H4 (cell line): ENCODE data around the gene SYNE1. TPM values are rescaled to one million over a fixed set of nuclear protein-coding genes. Genes with fewer than 3 reads are reported as not detected.

Experiments used
- DNase-seq: peaks from one replicate; pipeline ENCODE4 v3.0.0-alpha.2; 2015; ENCODE audit warnings: low spot score
- total RNA-seq: library from RNA; depleted of rRNA; stranded (reverse); fragments of >200 nt; shearing (Covaris generic); gene quantifications from 2 replicates; pipeline ENCODE4 v1.2.3, GENCODE V29; 2014

The SYNE1 gene
- total RNA-seq, 1 experiment from 2014 or later = 14.3 TPM

GRCh38 chr6:152277826-152278329 is 359.3 kb downstream of the SYNE1 start:
- DNase-seq = no peak

DNA sequence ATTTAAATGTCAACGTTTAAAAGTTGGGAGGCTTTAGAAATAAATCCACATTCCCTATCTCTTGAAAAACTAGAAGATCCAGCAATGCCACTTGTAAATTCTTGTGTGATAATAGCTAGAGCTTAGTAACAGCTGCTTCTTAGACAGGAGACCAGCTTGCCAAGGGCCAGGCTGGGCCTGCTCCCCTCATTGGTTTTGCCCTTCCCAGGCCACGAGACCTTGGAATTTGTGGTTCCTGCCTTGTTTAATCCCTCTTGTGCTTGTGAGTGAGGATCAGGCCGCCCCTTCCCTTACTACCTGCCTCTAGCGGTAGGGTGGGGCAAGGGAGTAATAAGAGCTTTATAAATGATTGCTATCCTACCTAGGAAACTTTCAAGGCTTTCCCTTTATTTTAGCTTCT is 363.5 kb downstream of the SYNE1 start:
- peak; percentile 41 for DNase-seq

- peak; percentile 4 for DNase-seq
Measured at GRCh38 chr6:152273002-152273401, 364.2 kb downstream of the SYNE1 start.

- DNase-seq = peak; percentile 5
Measured at GRCh38 chr6:152272486-152272885, 364.7 kb downstream of the SYNE1 start.

GRCh38 chr6:152271776-152272464 is 365.2 kb downstream of the SYNE1 start:
- DNase-seq = peak; percentile 58

DNA sequence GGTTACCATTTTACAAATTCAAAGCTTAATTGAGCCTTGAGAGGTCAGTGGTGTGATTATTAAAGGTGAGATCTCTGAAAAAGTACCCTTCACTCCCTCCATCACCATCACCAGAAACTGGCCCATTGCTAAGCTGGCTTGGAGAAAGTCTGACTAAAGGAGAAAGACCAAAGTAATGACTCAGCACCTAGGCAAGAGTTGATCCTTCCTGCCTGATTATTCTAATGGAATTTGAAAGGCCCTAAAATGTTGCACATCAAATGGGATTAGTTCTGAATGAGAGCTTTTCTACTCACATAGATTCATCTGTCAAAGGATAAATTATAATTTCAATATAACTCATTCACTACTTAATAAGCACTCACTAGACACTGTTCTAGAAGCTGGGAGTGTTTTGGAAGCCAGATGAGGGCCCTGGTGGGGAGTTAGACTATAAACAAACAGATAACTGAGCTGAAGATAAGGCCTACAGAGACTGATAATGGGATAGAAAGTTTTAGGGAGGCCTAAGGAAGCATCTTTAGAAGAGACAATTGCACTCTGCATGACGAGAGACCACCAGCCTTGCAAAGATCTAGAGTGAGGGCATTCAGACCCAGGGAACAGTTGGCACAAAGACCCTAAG is 366.7 kb downstream of the SYNE1 start:
- peak; percentile 6 for DNase-seq

- no peak for DNase-seq
Measured at GRCh38 chr6:152268846-152269442, 368.2 kb downstream of the SYNE1 start.

DNA sequence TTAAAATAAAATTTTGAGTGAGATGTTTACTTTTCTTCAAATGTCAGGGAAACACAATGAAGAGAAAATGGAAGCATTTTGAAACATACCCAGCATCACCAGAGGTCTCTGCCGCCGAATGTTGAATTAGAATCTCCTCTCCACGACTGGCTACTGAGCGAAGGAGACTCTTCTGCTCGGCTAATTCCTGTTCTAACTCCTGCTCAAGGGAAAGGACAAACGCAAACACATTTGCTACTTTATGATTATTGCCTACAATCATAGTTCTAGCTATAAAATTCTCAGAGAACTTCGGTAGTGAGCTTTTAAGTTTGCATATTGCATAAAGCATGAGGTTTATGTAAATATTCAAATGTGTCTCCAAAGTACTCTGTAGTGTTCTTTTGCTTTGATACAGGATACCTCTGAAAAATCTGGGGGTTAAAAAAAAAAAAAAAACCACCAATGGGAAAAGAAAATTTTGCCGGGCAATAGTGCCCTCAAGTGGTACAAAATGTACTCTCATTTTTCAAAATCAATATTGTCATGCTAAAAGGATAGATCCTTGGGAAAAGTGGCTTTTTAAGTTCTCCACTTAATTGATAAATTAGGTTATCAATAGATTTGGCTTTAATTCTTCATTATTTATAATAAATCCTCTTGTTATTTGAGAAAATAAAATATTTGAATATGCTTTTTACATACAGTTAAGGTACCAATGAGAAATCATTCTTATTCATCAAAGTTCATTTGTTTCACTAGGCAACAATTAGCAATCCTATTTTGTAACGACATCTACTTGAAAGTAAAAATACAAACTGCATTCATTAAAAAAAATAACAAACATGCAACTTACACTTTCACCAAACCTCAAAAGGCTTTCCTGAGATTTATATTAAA is 369.0 kb downstream of the SYNE1 start:
- no peak for DNase-seq

GRCh38 chr6:152265651-152266050 is 371.5 kb downstream of the SYNE1 start:
- no peak for DNase-seq

DNA sequence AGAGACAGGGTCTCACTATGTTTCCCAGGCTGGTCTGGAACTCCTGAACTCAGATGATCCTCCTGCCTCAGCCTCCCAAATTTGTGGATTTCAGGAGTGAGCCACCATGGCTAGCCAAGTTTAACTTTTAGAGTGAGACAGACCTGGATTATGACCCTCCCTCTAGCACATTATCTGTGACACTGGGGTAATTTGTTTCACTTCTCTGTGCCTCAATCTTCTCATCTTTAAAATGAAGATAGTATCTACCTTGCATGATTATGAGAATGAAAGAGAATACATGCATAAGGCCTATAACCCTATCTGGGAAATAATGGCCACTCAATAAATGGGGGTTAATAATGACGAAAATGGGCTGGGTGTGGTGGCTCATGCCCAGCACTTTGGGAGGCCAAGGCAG is 373.6 kb downstream of the SYNE1 start:
- DNase-seq = no peak

- no peak for DNase-seq
Measured at GRCh38 chr6:152261179-152261578, 376.0 kb downstream of the SYNE1 start.

DNA sequence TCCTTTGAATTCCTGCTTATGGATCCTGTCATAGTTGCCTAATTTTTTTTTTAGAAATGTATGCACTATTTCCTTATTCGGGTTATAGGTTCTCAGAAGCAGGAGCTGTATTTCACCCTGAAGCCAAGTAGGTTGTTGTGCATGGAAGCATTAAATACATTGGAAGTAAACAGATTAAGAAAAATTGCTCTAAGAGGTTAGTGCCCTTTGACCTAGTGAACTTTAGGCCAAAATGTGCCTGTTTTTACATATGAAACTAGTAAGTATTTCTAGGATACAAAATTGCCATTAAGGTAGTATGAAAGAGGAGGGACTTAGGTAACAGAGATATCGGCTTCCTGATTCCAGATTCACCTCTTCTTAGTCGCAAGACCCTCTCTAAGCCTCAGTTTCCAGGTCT is 377.9 kb downstream of the SYNE1 start:
- no peak for DNase-seq

- DNase-seq = no peak
Measured at GRCh38 chr6:152257581-152257980, 379.6 kb downstream of the SYNE1 start.

DNA sequence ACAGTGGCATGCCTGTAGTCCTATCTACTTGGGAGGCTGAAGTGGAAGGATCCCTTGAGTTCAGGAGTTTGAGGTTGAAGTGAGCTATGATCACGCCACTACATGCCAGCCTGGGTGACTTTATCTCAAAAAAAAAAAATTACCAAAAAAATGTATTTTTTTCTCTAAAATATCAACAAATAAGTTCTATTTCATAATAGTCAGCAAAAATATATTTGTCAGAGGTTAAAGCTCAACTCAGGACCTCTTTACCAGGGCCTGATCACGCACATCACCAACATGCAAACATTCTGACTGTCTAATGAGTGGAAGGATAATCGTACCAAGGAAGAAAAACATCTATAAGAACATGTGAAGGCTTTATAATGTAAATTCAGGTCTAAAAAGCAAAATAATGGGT is 387.0 kb downstream of the SYNE1 start:
- DNase-seq = no peak

- no peak for DNase-seq
Measured at GRCh38 chr6:152248980-152249379, 388.2 kb downstream of the SYNE1 start.

DNA sequence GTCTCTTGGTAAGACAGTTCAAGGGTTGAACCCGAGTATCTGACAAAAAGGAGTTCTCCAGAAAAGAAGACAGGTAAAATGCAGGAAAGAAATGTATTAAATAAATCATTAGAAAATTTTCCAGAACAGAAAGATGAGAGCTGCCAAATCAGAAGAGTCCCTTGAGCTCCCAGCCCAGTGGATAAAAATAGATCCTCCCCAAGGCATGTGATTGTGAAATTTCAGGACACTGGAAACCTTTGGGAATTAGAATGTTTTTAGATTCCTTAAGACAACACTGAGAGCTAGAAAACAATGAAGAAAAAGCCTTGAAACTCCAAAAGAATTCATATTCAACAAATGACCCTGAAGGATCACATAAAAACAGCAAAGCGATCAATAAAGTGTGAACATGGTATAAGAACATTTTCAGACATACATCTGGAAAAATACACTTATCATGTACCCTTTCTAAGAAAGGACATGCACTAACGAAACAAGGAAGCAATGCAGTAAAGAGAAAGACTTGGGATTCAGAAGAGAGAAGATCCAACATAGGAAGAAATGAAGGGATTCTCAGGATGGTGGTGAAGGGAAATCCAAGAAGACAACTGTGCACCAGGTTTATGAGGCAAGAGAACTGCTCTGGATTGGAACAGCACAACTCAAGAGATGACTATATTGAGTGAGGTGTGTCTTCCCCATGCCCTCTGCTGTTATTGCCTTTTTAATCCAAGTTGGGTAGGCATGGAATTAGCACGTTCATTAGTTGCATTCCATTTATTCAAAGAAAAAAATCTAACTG is 390.4 kb downstream of the SYNE1 start:
- no peak for DNase-seq

DNA sequence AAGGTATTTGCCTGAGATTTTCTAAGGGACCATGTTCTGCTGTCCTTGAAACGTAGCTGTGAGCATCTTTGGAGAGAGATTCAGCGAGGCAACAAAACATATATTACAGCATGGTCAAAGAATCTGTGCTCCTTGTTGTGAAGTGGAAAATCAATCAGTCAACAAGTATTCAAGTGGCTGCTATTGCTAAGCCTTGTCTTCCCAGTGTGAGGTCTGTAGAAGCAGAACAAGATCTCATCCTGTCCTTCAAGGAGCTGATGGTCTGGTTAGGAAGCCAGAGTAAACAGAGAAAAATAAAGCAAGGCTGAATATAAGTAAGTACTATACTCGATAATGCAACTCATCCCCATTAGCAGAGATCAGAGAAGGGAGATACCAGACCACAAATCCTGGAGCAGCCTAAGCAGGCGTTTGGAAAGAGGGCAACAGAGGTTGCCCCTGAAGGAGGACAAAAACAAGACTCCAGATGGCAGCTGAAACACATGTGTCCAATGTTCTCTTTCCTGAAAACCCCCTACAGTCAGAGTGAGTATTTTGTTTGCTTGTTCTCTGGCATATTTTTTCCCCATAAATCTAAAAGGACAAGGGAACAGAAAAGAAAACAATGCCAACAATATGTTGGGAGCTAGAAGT is 392.0 kb downstream of the SYNE1 start:
- no peak for DNase-seq

DNA sequence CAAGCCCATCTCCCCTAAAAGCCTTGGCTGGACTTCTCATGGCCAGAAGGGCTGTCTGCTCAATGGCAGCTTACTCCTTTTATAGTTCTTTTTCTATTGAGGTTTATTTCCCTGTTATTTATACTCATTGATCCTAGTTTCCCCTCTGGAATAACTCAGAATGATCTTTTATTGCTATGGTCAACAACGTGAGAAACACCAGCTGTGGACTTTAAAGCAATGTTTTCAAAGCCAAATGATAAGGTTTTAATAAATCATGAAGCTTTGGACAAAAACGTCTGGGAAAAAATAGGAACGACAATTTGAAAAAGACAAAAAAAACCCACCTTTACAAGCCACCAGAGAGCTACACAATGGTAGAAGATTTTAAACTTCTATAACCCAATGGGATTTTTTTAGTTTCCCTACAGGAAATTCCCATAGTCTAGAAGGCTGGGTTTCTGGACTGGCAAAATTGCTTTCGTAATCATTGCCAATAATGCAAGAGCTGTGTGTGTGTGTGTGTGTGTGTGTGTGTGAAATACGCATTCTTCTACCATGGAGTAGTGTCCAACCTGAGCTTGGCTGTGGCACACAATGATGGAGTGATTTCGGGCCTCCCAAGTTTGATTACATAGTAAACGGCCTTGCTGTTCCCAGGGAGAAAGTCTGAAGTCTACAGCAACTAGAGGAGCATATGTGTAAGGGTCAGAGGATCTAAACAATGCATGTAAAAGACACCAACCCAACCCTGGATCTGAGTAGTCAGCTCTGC is 396.0 kb downstream of the SYNE1 start:
- DNase-seq = no peak

DNA sequence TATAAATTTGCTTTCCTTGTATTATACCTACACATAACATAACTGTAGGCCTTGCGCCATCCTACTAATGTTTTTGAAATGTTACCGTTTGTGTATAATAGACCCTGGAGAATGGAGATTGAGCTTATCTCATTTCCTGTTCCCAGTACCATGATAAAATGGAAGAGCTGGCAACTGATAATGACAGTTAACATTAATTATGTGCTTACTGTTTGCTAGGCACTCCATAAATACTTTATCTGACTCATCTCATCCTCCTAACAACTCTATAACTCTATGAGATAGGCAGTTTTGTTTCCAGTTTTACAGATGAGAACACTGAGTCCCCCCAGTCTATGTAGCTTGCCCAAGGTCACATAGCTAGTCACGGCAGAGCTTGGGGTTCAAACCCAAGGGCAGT is 396.7 kb downstream of the SYNE1 start:
- DNase-seq = no peak
